CD4-positive, alpha-beta T cell treated with Interleukin-17A for 1 hour (primary cell): ENCODE data around the gene WFS1.

Experiments
- DNase-seq: peaks from one replicate; pipeline ENCODE4 v3.0.0-alpha.2; 2020

The WFS1 gene

GRCh38 chr4:6327220-6327917, 57.7 kb downstream of the WFS1 start:
- peak; percentile 75 for DNase-seq

DNA sequence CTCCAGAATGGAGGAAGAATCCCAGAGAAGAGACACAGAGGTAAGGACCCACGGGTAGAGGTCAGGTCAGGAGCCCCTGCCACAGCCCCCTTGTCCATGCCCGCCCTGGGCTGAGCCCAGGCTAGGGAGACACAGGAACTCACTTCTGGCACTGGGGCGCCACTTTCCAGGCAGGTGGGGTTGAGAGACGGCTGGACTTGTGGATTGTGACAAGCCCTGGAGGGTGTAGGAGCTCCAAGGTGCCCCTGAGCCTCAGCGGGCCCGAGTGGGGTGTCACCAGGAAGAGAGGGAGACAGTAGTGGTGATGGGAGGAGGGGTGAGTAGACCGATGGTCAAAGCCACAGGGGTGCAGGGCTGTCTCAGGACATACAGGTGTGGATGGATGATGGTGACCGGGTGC, 58.9 kb downstream of the WFS1 start:
- DNase-seq = no peak

DNA sequence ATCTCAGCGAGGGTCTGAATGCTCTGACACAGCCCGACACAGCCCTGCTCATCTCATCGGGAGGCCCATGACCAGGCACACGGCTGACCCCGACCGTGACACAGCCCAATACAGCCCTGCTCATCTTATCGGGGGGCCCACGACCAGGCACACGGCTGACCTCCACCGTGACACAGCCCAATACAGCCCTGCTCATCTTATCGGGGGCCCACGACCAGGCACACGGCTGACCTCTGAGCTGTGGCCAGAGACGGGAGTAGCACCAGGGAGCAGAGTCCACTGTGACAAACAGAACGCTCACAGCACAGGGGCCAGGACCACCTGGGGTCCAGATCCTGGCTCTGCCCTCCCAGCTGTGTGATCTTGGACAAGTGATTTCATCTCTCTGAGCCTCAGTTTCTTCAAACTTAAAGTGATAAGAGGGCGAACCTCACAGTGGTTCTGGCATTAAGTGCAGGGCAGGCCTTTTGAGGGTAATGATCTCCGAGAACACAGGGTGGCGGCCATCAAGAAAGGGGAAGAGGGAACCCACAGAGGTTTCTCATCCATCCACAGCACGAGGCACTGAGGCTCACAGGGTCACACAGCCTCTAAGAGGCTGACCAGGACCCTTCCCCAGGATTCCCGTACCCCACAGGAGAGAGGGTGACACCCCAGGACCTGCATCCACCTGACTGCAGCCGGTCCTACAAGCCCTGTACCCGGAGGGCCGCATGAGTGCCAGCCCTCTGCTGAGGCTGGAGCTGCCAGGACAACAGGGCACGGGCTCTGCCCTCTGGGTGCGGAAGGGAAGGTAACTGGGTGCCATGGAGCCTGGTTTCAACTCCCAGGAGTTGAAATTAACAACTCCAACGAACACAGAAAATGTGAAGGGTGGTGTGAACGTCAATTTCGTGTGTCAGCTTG, 60.1 kb downstream of the WFS1 start:
- no peak for DNase-seq

DNA sequence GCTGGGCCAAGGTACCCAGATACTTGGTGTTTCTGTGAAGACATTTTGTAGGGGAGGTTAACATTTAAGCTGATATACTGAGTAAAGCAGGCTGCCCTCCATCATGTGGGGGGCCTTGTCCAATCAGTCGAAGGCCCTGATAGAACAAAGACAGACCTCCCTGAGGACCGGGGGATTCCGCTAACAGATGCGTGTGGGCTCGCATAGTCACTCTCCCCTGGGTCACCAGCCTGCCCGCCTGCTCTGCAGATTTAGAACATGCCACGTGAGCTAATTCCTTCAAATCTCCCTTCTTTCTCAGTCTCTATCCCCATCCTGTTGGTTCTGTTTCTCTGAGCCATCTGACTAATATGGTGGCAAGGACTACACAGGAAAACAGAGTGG, 60.7 kb downstream of the WFS1 start:
- no peak for DNase-seq

DNA sequence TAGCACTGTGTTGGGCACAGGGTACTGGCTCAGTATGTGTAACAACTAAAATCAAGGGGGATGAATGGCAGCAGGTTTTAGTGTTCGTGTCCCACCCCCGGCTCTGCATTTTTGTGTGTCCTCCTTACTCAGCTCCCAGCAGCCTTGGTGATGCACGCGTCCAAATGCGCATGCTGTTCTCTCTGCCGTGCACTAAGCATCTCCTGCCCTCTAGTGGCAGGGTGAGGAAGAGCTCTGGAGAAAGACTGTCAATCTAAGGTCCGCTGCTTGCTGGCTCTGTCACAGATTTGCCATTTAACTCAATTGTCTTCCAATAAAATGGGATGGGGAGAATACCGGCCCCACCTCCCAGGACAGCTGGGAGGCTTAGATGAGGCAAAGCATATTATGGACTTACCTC, 61.4 kb downstream of the WFS1 start:
- DNase-seq = peak; percentile 33

DNA sequence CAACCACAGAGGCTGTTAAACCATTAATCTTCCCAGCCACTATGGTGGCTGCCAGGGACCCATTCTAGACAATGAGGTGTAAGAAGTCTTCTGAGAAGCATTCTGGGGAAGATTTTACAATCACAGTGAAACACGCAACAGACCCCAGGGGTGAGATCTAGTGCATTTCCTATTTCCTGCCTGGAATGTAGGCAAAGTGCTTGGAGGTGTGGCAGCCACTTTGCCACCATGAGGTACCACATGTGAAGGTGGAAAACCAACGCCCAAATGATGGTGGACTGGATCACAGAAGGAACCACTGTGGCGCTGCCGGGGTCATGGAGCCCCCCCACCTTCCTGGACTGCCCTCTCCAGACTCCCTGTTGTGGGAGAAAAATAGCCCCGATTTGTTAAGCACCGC, 61.8 kb downstream of the WFS1 start:
- no peak for DNase-seq

- DNase-seq = peak; percentile 24
Measured at GRCh38 chr4:6332042-6332668, 62.5 kb downstream of the WFS1 start.

DNA sequence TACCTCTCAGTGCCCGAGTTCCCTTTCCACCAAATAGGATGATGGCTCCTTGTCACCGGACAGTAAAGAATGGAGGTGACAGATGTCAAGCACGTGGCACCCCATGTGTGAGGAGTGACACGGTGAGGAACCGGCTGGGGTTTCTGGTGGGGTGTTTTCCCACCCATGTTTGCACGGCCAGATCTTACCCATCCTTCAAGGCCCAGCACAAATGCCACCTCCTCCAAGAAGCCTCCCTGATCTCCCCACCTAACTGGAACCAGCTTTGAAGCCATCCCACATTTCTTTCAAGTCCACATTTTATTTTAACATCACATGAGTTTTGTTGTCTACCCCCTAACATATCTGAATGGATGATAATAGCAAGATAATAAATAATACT, 63.0 kb downstream of the WFS1 start:
- no peak for DNase-seq

GRCh38 chr4:6333301-6334202, 63.9 kb downstream of the WFS1 start:
- DNase-seq = no peak

DNA sequence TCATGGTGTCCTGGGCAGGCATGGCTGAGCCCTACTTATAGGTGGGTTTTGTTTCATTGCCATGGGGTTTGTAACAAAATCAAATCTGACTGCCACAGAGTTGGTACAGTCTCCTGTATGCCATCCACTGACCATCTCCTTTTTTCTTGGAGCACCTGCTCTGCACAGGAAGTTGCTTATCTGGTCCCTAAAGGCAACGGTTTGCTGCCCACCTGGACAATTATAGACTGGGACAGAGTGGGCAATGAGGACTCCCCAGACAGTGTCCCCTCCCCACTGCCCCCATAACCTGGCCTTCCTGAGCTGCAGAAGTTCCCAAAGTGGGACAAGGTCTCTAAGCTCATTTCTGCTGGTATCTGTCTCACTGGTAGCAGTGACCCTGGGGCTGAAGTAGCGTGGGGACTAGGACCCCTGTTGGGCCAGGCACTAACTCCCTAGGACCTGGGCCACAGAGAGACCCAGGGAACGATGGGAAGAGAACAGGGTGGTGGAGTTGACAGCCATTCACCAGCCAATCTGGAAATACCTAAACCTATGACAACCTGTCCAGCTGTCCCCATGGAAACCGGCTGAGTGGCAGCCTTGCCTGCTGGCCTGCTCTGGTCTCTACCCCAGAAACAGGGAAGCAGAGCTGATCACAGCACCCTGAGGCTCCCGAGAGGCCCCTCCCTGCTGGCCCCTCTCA, 64.7 kb downstream of the WFS1 start:
- no peak for DNase-seq

- no peak for DNase-seq
Measured at GRCh38 chr4:6335040-6335590, 65.5 kb downstream of the WFS1 start.

GRCh38 chr4:6336166-6336565, 66.5 kb downstream of the WFS1 start:
- DNase-seq = no peak

DNA sequence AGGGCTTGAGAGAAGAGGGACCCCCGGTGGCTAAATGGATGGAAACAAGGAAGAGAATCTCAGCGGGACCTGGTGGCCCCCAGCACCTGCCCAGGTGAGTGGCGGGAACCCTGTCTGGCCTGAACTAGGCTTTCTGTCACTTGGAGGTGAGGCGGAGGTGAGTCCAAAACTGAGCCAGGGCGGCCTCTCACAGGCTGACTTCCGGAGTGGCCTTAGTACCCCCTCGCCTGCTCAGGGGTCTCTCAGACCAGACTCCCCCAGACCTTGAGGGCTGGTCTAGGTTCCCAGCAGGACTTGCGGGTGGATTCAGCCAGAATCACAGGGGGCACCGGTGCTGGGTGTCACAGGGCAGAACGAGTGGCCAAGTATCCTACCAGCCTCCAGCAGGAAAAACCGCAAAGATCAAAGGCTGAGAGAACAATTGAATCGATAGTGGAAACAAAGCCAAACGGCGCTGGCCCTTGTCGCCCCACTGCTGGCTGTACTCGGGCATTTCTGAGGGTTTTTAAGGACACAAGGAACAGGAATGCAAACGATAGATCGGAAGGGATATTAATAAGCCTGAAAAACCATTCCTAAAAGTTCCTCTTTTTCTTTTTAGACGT, 67.8 kb downstream of the WFS1 start:
- no peak for DNase-seq

GRCh38 chr4:6338175-6338950, 68.7 kb downstream of the WFS1 start:
- peak; percentile 36 for DNase-seq

DNA sequence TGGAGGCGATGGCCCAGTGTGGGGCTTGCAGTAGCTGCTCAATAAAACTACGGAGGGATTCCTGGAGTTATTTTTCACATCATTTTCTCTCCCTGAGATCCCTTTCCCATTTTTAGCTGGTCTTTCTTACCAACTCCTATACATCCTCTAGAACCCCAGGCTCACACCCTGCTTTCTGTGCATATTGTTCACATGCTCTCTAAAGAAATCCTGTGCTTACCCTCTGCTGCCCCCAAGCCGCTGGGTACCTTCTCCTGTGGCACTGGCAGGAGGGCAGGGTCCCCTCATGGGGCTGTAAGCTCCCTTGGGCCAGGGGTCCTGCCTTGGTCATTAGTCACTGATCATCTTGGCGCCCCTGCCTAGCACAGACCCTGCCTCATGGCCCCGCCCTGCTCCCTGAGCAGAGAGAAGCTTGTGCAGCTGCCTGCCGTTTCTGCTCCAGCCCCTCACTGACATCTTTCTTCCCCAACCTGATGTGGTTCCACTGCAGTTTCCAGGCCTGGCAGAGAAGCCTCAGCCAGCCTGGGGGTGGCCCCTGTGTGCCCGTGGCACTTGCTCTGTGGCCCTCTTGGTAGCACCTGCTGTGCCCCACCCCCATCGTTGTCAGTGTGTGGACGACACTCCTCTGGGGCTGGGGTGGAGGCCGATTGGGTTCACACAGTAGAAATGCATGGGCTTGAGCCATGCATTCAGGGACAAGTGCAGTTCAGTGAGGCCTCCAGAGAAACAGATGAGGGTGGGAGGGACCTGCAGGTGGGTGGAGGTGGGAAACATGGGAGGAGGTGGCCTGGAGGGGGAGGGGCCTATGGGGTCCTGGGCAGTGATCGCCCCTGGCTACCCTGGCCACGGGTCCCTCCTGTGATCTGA, 69.5 kb downstream of the WFS1 start:
- no peak for DNase-seq

- DNase-seq = no peak
Measured at GRCh38 chr4:6339818-6340445, 70.3 kb downstream of the WFS1 start.

DNA sequence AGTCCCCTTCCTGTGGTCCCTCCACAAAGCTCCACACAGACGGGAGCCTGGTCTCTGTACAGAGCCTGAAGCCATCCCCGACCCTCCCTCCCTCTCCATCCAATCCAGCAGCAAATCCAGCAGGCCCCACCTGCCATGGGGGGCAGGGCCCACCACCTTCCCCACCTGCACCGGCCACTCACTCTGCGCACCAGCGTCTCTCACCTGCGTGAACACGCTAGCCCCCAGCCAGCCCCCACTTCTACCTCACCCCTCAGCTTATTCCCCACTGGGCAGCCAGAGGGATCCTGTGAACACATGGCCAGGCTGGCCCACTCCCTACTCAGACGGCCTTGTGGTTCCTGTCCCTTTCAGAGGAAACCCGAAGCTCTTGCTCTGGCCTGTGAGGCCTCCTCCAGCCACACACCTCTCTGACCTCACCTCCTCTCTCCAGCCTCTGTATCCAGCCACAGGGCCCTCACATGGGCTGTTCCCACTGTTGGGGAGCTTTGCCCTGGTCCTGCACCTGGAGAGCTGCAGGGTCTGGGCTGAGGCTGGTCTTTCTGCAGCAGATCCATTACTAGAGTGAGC, 70.9 kb downstream of the WFS1 start:
- no peak for DNase-seq

DNA sequence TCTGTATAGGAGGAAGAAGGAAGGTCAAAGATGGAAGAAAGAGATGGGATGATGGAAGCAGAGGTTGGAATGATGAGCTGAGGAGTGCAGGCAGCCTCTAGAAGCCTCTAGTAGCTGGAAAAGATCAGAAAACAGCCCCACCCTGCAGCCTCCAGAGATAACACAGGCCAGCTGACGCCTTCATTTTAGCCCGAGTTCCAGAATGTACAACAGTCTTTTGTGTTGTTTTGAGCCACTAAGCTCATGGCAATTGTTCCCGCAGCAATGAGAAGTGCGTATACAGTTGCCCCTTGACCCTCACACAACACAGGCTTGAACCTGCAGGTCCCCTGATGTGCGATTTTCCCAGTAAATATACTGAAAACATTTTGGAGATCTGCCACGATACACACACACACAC, 72.0 kb downstream of the WFS1 start:
- no peak for DNase-seq
